Embryonic facial prominence (tissue), 1 donor: ENCODE data around the gene PPIL1.

Source experiments
- DNase-seq: peaks from one replicate; pipeline ENCODE4 v3.0.0-alpha.2; 2016; ENCODE audit errors: extremely low spot score

The PPIL1 gene

GRCh38 chr6:36888654-36889481 is 14.3 kb upstream of the PPIL1 start:
- DNase-seq: no peak

GRCh38 chr6:36888115-36888643 is 13.6 kb upstream of the PPIL1 start:
- no peak for DNase-seq

GRCh38 chr6:36886950-36887618 is 12.5 kb upstream of the PPIL1 start:
- no peak for DNase-seq

GRCh38 chr6:36885461-36886401 is 11.1 kb upstream of the PPIL1 start, which contains the start of gene C6orf89:
C6orf89 (plus strand) TSS chr6:36885952; CDS start chr6:36899445, 13,493 bp downstream.
- peak; percentile 97 for DNase-seq

- no peak for DNase-seq
These were observed 10.0 kb upstream of the PPIL1 start for GRCh38 chr6:36884610-36885009.

- DNase-seq: no peak
These were observed 639 bp upstream of the PPIL1 start for GRCh38 chr6:36875250-36875633.

- DNase-seq: no peak
These were observed 776 bp downstream of the PPIL1 start for GRCh38 chr6:36873612-36874442.

- no peak for DNase-seq
These were observed 1.5 kb downstream of the PPIL1 start for GRCh38 chr6:36873115-36873514.

- DNase-seq: no peak
These were observed 2.9 kb downstream of the PPIL1 start for GRCh38 chr6:36871686-36872085.

GRCh38 chr6:36867471-36868224 is 7.0 kb downstream of the PPIL1 start:
- no peak for DNase-seq

GRCh38 chr6:36865835-36866234 is 8.8 kb downstream of the PPIL1 start:
- no peak for DNase-seq

- DNase-seq: no peak
These were observed 10.7 kb downstream of the PPIL1 start for GRCh38 chr6:36863670-36864540.

GRCh38 chr6:36862848-36863382 is 11.7 kb downstream of the PPIL1 start:
- DNase-seq: no peak

GRCh38 chr6:36862164-36862847 is 12.3 kb downstream of the PPIL1 start:
- no peak for DNase-seq

GRCh38 chr6:36860126-36860525 is 14.5 kb downstream of the PPIL1 start:
- no peak for DNase-seq

- DNase-seq: no peak
These were observed 16.1 kb downstream of the PPIL1 start for GRCh38 chr6:36858407-36858981.

GRCh38 chr6:36857325-36857724 is 17.3 kb downstream of the PPIL1 start:
- DNase-seq: no peak

- DNase-seq: no peak
These were observed 18.3 kb downstream of the PPIL1 start for GRCh38 chr6:36856277-36856676.
